ENCODE results near the gene DPP10. TPM values are rescaled to one million over a fixed set of nuclear protein-coding genes. Genes with fewer than 3 reads are reported as not detected.

Gene DPP10
- total and polyA plus RNA-seq, 2 of the 13 experiments (the other 11 are each of a cell fraction or from before 2014, with no cell fraction given) = 0.95 to 1.7 TPM

- Histone ChIP-seq H3K27me3 (ENCODE audit: control insufficient read depth in 1 of 2, insufficient read depth in 2 of 2, low read length in 2 of 2) (no peaks in the 10 kb centered on the region; a peak in 1 of 5 replicates), H3K4me2 (ENCODE audit: low read depth, low read length) (no peak overlapping the region), H4K20me1 (ENCODE audit: insufficient read depth, low read length) (no peaks in the 10 kb centered on the region), H3K9me3 (ENCODE audit: low read length) (peaks cover 93% of the 10 kb centered on the region), H2AFZ (ENCODE audit: low read length) (no peak overlapping the region), H3K4me3 (replicated peaks in 1 of 3; ENCODE audit: insufficient read depth in 1 of 3, low read depth in 2 of 3, low read length in 3 of 3) (no peak overlapping the region), H3K27ac (ENCODE audit: extremely low read length, insufficient read depth, low read length) (no peak overlapping the region), H3K79me2 (ENCODE audit: insufficient read depth, low read length) (no peaks in the 10 kb centered on the region), H3K9ac (ENCODE audit: insufficient read depth, low read depth, low read length) (no peak overlapping the region), H3K36me3 (replicated peaks in 1 of 2; ENCODE audit: control insufficient read depth in 1 of 2, insufficient read depth in 2 of 2, low read length in 2 of 2) (no peaks in the 10 kb centered on the region), H3K4me1 (ENCODE audit: insufficient read depth, low read length) (no peaks in the 10 kb centered on the region)
- DNase-seq (ENCODE audit: low spot score) (no peak), ATAC-seq (no peak), FAIRE-seq (no peak)
- ChIA-PET POLR2A (no interaction called here), CTCF (ENCODE audit: low intra/inter-chr PET ratio, low total read pairs) (no interaction called here)
- intact Hi-C loops (cut with micrococcal nuclease; ENCODE audit: unreplicated experiment) = no loop called here
- 77% methylated on average over 5 of the region's 5 CpGs for WGBS (ENCODE audit: low lambda C conversion rate)
- no TSS peak for BruUV-seq (replicated peaks)
- in situ Hi-C loops (cut with HindIII; ENCODE audit: extremely low pct_ligation_motif_present, low pct_unique_long_range_greater_than_20kb) = no loop called here
- TF ChIP-seq ZNF660 (CRISPR knock-in tag; IDR thresholded peaks at IDR 0.05; ENCODE audit: borderline replicate concordance, low read depth) (no peak), ZFP36 (IDR thresholded peaks at IDR 0.05; ENCODE audit: borderline replicate concordance, low read depth, low read length, partially characterized antibody) (peak; percentile 57)
Measured at GRCh38 chr2:115678129-115678528, 1235.7 kb downstream of the DPP10 start.

DNA sequence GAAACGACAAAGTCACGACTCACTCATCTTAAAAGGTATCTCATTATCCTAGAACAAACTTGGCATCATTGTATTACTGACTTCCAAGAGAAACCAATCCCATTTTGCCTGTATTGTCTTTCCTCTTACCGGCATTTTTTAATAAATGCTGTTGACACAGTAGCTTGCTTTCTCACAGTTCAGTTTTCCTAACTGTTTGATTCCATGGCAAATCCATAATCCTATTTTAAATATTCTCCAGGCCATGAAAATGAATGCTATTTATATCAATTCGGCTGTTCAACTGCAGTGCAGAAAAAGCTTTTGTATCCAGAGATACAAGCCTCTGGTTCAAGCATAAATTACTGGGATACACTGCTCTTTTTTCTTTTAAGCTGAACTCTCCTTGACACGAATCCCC is 1241.9 kb downstream of the DPP10 start:
- 33% methylated on average over 5 of the region's 5 CpGs for WGBS (ENCODE audit: low lambda C conversion rate)
- Histone ChIP-seq H3K4me2 (ENCODE audit: low read depth, low read length) (no peak overlapping the region), H3K27me3 (ENCODE audit: control insufficient read depth in 1 of 2, insufficient read depth in 2 of 2, low read length in 2 of 2) (no peaks in the 10 kb centered on the region; a peak in 1 of 5 replicates), H3K9me3 (ENCODE audit: low read length) (peaks cover 91% of the 10 kb centered on the region), H2AFZ (ENCODE audit: low read length) (no peak overlapping the region), H3K79me2 (ENCODE audit: insufficient read depth, low read length) (no peaks in the 10 kb centered on the region), H3K4me1 (ENCODE audit: insufficient read depth, low read length) (no peaks in the 10 kb centered on the region), H3K27ac (ENCODE audit: extremely low read length, insufficient read depth, low read length) (no peak overlapping the region), H4K20me1 (ENCODE audit: insufficient read depth, low read length) (no peaks in the 10 kb centered on the region), H3K9ac (ENCODE audit: insufficient read depth, low read depth, low read length) (no peak overlapping the region), H3K36me3 (replicated peaks in 1 of 2; ENCODE audit: control insufficient read depth in 1 of 2, insufficient read depth in 2 of 2, low read length in 2 of 2) (no peaks in the 10 kb centered on the region), H3K4me3 (replicated peaks in 1 of 3; ENCODE audit: insufficient read depth in 1 of 3, low read depth in 2 of 3, low read length in 3 of 3) (no peak overlapping the region)
- CTCF ChIA-PET (ENCODE audit: low intra/inter-chr PET ratio, low total read pairs) = no interaction called here
- intact Hi-C loops (cut with micrococcal nuclease; ENCODE audit: unreplicated experiment) (no loop called here), in situ Hi-C loops (cut with HindIII; ENCODE audit: extremely low pct_ligation_motif_present, low pct_unique_long_range_greater_than_20kb) (no loop called here)
- BruUV-seq (replicated peaks) = no TSS peak
- no peak for DNase-seq (ENCODE audit: low spot score)
- TF ChIP-seq KLF12 (CRISPR knock-in tag; IDR thresholded peaks at IDR 0.05; ENCODE audit: borderline replicate concordance) = no peak
- no peak for TF ChIP-seq CHCHD3 (CRISPR knock-in tag; IDR thresholded peaks at IDR 0.05)
- no peak for TF ChIP-seq SNAPC5 (CRISPR knock-in tag; IDR thresholded peaks at IDR 0.05; ENCODE audit: borderline replicate concordance)
- no peak for TF ChIP-seq ZFP90 (CRISPR knock-in tag; IDR thresholded peaks at IDR 0.05; ENCODE audit: borderline replicate concordance)
- TF ChIP-seq ERF (CRISPR knock-in tag; IDR thresholded peaks at IDR 0.05) = no peak
- TF ChIP-seq ZNF33B (CRISPR knock-in tag; IDR thresholded peaks at IDR 0.05) = no peak
- TF ChIP-seq, protein P1, sequence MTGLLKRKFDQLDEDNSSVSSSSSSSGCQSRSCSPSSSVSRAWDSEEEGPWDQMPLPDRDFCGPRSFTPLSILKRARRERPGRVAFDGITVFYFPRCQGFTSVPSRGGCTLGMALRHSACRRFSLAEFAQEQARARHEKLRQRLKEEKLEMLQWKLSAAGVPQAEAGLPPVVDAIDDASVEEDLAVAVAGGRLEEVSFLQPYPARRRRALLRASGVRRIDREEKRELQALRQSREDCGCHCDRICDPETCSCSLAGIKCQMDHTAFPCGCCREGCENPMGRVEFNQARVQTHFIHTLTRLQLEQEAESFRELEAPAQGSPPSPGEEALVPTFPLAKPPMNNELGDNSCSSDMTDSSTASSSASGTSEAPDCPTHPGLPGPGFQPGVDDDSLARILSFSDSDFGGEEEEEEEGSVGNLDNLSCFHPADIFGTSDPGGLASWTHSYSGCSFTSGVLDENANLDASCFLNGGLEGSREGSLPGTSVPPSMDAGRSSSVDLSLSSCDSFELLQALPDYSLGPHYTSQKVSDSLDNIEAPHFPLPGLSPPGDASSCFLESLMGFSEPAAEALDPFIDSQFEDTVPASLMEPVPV (CRISPR knock-in tag; IDR thresholded peaks at IDR 0.05) = no peak
- TF ChIP-seq NFIC (IDR thresholded peaks at IDR 0.05; ENCODE audit: low read length) = no peak
- no peak for TF ChIP-seq SAFB2 (CRISPR knock-in tag; IDR thresholded peaks at IDR 0.05; ENCODE audit: borderline replicate concordance, low read depth)
- no peak for TF ChIP-seq SMAD3 (CRISPR knock-in tag; IDR thresholded peaks at IDR 0.05)
- no peak for TF ChIP-seq ZNF550 (CRISPR knock-in tag; IDR thresholded peaks at IDR 0.05; ENCODE audit: borderline replicate concordance)
- no peak for TF ChIP-seq PAX8 (CRISPR knock-in tag; IDR thresholded peaks at IDR 0.05; ENCODE audit: borderline replicate concordance)
- TF ChIP-seq SRSF9 (IDR thresholded peaks at IDR 0.05; ENCODE audit: borderline replicate concordance, insufficient read depth, low read depth, low read length, poor library complexity, severe bottlenecking) = no peak
- TF ChIP-seq BCL3 (CRISPR knock-in tag; IDR thresholded peaks at IDR 0.05) = no peak
- FAIRE-seq = no peak
- POLR2A ChIA-PET = no interaction called here
- ATAC-seq = no peak

All from HepG2 (cell line).